A549 treated with Hydrocortisone at 1 μM for 4 hours (cell line): ENCODE measurements around the gene TRMT10B. TPM values are rescaled to one million over a fixed set of nuclear protein-coding genes. Genes with fewer than 3 reads are reported as not detected.

Experiments used
- total RNA-seq: library from RNA; stranded (reverse); fragments of 200-300 nt; extraction: Qiagen RNA extraction; gene quantifications from 5 replicates; pipeline ENCODE4 v1.2.3, GENCODE V29; 2022

TRMT10B gene
- total RNA-seq: 5.1 to 7.1 TPM (median 5.7 TPM) in 5 replicates

DNA sequence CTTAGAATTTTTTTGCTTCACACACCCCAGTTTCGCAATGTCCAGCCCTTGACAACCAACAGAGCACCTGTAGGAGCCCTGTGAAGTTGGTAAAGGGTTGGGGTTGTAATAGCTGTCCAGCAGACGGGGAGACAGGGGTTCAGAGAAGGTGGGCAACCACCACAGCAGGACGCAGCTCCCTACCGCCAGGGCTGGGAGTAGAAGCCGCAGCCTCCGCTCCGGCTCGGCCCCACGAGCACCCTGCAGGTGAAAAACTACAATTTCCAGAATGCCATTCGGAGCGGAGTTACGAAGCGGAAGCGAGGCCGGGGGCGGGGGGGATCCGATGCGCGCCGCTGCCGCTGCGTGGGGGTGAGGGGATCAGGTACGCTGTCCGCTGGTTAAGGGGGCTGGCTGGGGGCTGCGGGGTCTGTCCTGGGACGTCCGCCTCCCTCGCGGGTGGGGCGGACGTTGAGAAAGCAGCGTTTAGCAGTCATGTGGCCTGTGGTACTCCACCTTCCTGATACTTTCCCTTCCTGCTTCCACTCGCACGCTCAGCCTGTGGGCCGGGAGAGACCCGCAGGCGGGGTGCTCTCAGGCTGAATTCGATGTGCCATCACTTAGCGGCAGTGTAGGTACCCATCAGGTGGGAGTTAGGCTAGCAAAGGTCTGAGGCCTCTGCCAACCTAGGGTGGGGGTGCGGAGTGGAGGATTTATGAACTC lies at the start of gene TRMT10B:
TRMT10B (plus strand) TSS at position 317 of the 702 bp plus-strand sequence. CDS start 8,127 bp downstream, outside the sequence.

GRCh38 chr9:37784616-37785483 lies 31.2 kb downstream of the TRMT10B start, which contains the start of gene EXOSC3:
EXOSC3 (minus strand) TSS chr9:37785064; CDS start chr9:37785044, 20 bp downstream.

GRCh38 chr9:37800631-37801286 lies 47.2 kb downstream of the TRMT10B start, which contains the start of gene DCAF10:
DCAF10 (plus strand) TSS chr9:37800797; CDS start chr9:37800867, 70 bp downstream.

Other genes starting within 250 kb of the TRMT10B start
- 7.2 to 8.1 TPM (median 7.6 TPM) in 5 replicates for gene FBXO10, start 177.4 kb upstream of the TRMT10B start, total RNA-seq
- gene TOMM5, start 161.2 kb upstream of the TRMT10B start, total RNA-seq: 267 to 330 TPM (median 326 TPM) in 5 replicates
- 0.03 to 0.10 TPM (median 0.05 TPM) in 5 replicates for gene FRMPD1, start 102.9 kb upstream of the TRMT10B start, total RNA-seq
- gene EXOSC3, start 31.3 kb downstream of the TRMT10B start, total RNA-seq: 63.8 to 84.4 TPM (median 75.3 TPM) in 5 replicates
- 10.8 to 13.0 TPM (median 12.4 TPM) in 5 replicates for gene DCAF10, start 47.0 kb downstream of the TRMT10B start, total RNA-seq
- 18.1 to 23.0 TPM (median 19.9 TPM) in 5 replicates for gene SLC25A51, start 150.3 kb downstream of the TRMT10B start, total RNA-seq